HG03060 (cell line): ENCODE measurements around the gene RYR2.

Experiments used
- ATAC-seq: cut with Tn5 transposase; IDR thresholded peaks from one replicate; pipeline ENCODE4 v1.9.1; 2021; ENCODE audit warnings: low read depth, moderate number of reproducible peaks; ENCODE audit not compliant: unreplicated experiment

Gene RYR2

DNA sequence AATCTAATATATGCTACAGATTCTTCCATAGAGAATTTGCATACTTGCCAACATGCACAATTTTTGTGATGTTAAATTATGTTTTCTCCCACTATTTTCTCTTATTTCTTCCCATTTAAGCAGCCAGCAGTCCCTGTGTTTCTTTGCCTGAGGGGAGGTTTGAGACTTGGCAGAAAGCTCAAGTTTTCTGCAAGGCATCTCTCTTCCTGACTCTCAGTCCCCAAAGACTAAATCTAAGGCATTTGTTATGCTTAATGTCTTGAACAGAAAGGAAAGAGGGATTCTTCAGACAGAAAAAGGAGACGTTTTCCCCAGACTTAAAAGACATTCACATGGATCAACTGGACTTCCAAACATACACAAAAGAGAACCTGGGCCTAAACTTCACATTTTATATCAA, 354.4 kb downstream of the RYR2 start:
- ATAC-seq: no peak

DNA sequence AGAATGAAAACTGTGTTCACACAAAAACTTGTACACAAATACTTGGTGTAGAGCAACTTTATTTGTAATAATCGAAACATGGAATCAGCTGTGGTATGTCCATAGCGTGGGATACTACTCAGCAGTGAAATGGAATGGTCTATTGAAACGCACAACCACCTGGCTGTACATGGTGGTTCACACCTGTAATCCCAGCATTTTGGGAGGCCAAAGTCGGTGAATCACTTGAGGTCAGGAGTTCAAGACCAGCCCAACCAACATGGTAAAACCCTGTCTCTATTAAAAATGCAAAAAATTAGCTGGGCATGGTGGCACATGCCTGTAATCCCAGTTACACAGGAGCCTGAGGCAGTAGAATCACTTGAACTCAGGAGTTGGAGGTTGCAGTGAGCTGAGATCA, 356.8 kb downstream of the RYR2 start:
- ATAC-seq: no peak

DNA sequence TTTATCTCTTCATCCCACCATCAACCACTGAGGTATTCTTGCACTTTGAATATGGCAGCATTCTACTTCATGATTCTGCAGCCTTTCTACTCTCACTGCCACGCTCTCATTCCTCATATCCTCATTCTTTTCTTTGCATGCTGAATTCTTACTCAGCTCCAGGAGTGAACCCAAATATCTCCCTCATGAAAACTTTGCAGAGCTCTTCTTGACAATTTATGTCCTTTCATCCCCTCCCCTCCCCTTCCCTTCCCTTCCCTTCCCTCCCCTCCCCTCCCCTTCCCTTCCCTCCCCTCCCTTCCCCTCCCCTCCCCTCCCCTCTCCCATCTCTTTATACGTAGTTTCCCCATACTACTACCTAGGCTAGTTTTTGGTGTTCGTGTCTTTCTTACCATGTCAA, 363.9 kb downstream of the RYR2 start:
- ATAC-seq: no peak

DNA sequence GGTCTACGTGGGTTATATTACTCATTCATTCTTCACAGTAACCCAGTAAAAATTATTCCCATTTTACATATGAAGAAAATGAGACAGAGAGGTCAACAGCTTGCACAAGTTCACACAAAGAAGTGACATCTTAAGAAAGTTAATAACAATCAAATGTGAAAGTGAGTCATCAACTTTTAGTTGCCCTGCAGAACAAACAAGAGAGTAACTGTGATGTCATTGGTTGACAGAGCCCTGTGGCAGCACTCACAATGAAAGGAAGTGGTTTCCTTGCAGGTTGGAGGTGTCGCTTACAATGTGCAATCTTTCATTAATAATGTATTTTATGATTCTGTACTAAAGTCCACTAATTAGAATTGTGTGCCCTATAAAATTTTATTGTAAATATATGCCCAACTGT, 369.6 kb downstream of the RYR2 start:
- peak; percentile 68 for ATAC-seq

DNA sequence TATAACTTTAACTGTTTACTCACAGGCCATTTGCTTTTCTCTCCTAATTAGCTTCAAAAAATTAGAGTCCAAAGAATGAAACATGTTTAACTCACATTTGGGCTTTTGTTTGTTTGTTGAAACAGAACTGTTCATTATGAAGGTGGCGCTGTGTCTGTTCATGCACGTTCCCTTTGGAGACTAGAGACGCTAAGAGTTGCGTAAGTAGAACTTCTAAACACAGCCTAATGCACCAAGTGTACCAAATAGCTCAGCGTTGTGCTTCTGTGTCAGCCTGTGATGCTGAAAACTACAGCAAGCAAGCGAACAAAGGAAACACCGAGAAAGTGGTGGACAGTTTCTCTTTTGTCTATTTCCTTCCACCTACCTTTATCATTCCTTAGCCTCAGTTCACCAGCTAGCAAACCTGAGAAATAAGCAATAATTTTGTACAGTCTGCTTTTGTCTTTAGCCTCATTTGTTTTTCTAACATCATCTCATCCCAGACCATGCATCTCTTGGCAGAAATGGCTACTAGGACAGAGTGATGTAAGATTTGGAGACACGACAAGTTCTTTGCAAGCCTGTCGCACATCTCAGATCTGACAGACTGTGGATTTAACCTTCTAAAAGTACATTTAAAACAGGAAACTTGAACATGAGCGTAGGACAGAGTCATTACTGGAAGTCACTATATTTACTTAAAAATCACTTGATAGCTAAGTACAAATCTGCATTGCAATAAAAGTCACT, 375.1 kb downstream of the RYR2 start:
- no peak for ATAC-seq

DNA sequence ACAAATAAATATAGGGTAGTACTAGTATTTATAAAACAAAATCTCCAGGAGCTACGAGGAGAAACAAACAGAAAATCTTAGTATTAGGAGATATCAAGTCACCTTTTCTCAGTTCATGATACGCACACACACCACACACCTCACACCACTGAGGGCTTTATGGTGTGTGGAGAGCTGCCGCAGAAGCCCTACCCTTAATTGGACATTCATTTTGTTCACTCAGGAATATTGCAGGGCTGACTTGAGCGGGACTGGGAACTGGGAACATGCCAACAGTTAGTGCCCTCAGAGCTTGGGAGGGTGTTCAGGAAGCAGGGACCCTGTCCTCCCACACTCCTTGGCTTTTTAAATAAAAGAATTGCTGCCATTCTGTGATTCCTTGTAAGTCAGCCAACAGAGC, 386.8 kb downstream of the RYR2 start:
- no peak for ATAC-seq

DNA sequence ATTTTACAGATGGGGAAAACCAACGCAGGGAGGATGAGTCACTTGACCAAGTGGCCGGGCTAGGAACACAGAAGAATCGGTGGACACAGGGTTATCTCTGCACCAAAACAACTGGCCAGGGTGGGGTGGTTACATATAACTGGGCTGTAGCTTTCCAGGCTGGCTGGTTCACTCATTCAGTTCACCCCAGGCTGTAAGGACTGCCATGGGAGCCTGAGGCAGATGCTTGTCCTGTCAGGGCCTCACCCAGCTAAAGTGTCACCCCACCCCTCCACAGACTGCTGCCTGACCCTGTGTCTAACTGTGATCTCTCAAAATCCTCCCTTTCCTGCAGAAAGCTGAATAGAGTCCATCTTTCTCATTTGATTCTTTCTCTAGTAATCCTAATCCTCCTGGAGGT, 387.3 kb downstream of the RYR2 start:
- no peak for ATAC-seq

DNA sequence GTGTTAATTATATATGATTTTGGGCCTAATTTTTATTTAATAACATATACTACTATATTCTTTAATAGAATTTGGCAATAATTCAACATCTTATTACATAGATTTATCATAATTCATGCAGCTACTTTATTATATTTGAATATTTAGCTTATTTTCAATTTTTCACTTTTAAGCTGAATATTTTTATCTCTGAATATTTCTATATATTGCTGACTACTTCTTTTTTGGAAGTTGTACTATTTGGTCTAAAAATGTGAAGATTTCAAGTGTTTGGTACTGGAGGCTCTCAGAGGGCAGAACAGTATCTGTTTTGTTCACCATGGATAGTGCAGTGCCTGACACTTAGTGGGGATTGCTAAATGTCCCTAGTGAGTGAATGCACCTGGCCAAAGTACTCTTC, 389.5 kb downstream of the RYR2 start:
- no peak for ATAC-seq

DNA sequence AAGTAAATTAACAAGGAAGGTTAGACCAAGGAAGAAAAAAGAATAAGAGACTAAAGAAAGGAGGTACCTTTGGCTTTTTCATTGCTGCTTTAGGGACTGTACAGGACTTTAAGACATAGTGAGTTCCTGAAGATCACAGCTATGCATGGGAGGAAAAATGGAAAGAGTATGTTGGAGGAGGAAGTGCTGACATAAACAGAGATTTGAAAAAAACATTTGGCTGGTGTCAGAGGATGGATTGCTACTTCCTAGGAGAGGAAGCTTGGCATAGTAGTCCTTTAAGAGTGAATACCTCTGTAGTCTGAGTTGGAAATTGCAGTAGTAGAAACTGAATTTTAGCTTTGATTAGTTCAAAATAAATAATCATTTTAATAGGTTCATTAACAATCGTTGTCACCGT, 398.4 kb downstream of the RYR2 start:
- no peak for ATAC-seq

DNA sequence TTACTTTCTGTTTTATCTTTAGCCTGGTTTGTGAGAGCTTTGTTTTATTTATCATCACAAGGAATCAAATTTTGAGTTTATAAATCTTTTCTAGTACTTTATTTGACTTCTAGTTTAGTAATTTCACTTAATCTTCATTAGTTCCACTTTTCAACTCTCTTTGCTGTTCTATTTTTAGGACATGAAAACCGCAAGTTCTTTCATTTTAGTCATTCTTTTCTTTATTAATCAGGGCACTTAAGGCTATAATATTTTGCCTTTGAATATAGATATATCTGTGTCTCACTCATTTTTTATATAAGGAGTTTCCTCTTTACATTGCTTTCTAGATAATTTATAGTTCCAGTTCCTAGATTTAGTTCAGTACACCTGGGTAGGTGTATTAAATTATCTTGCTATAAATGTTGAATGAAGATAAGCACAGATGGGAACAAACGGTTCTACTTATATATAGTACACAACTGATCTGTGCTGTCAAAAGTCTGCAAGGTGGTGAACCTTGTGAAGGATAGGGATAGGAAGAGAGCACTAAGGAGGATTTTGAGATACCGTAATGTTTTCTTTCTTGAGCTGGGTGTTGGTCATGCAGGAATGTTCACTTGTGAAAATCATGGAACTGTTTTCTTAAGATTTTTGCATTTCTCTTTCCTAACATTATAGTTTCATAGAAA, 402.3 kb downstream of the RYR2 start:
- ATAC-seq: no peak

DNA sequence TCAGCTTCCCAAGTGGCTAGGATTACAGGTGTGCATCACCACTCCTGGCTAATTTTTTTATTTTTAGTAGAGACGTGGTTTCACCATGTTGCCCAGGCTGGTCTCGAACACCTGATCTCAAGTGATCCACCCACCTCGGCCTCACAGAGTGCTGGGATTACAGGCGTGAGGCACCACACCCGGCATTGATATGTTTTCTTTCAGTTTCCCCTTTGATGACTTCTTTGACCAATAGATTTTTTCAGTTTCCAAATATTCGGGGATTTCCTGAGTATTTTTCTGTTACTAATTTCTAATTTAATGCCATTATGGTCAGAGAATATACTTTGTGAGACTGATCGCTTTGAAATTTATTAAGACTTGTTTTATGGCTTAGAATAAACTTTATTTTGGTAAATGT, 406.1 kb downstream of the RYR2 start:
- ATAC-seq: no peak

DNA sequence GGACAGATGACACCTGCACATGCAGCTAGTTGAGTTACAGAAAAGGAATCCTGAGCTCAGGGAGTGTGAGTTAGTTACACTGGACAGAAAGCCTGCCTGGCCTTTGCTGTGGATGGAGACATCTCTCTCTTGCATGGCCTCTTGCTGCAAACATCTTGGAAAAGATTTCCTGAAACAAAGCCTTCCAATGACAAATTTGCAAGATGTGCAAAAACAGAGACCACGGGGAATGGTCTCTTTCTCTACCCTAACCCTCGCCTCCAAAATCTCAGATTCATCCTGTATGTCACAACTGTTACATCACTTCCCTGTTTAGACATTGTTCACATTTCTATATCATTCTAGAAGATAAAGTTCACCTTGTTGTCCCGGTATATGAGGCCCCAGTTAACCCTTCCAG, 415.6 kb downstream of the RYR2 start:
- ATAC-seq: no peak

DNA sequence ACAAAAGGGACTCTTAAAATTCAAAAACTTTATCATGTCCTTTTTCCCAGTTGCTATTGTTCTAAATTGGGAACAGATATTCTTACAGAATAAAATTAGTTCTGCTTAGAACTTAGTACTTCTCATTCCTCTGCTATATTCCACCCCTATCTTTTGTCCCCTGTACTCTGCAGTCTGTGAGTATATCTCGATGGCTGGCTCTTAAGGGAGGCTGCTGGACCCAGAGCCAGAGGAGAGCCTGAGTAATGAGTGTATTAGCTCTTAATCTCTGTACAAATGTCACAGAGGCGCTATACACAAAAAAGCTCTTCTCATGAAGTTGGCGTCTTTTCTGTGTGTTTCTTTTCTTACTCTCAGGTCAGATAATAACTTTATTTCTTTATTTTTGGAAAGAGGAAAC, 425.3 kb downstream of the RYR2 start:
- ATAC-seq: no peak

DNA sequence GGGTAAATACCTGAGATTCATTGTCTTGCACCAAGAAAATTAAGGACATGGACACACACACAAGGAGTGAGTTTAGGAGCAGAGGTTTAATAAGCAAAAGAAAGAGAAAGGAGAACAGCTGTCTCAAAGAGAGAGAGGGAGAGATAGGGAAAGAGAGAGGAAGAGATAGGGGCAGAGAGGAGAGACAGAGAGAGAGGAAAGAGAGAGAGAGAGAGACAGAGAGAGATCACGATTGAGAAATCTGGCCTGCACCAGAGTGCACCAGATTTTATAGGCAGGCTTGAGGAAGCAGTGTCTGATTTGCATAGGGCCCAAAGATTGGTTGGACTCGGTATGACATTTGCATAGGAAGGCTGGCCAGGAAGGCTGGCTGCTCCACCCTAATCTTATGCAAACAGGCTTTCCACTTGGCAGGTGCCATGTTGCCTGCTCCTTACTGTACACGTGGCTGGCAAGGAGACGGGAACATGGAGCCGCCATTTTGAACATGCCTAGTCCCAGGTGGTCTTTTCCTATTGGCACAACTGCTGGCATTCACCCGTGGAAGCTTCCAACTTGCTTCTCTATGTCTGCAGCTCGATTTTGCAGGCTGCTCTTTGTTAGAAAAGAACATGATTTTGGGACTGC, 428.8 kb downstream of the RYR2 start:
- no peak for ATAC-seq

DNA sequence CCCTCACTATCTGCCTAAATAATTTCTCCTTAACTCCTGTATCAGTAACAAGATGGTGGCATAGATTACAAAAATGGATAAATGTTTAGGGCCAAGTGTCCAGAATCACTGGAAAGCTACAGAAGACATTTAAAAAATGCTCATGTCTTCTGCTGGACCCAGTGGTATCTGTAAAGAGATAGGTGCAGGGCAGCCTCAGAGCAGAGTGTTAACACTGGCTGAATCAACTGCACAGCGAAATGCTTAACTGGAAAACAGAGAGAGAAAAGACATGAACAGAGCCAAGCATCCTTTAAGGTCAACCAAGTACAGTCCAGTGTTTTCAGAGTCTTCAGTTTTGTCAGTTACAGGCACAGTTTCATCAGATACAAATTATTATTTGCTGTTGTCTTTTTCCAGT, 429.4 kb downstream of the RYR2 start:
- no peak for ATAC-seq

DNA sequence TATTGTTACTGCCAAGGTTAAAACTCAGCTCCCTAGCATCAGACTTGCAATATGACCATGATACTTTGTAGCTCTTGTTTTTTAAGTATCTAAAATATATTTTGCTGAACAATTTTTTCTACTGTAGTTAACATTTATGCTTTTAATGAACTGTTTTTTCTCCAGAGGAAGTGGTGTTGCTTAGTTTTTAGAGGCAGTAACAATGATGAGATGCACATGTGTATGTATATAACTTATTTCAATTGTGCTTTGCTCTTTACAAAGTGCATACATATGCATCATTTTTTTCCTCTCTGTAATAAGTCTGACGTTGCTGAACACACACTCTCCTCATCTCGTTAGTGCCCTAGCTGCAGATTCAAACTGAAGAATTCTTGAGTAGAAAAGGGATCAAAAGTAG, 430.0 kb downstream of the RYR2 start:
- ATAC-seq: no peak

DNA sequence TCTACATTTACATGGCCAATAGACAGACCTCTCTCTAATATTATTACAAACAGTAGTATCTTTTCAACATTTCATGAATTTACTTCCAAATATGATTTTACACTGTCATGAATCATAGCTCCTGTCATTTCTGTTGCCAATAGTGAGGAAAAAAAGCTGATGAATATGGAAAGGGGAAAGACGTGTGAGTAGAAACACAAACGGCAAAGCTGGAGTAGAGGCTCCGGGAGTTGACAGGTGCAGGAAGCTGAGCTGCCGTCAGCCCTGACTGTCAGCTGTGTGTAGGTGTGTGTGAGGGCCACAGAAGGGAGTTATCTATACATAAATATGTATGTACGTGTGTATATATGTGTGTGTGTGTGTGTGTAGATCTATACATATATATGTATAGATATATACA, 431.9 kb downstream of the RYR2 start:
- no peak for ATAC-seq

DNA sequence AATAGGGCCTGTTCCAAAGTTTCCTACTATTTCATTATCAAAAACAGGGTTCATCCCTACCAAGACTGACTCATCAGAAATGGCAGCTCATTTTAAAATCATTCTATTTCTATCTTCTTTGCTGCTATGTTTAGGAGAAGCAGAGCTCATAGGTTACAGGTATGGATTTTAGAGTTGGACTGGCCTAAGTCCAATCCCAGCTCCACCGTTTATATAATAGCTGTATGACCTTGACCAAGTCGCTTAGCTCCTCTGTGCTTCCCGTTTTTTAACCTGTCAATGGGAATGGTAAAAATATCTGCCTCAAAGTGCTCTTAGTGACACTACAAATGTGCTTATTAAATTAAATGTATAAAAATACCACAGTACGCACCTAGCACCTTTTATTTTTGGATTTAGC, 436.1 kb downstream of the RYR2 start:
- no peak for ATAC-seq

DNA sequence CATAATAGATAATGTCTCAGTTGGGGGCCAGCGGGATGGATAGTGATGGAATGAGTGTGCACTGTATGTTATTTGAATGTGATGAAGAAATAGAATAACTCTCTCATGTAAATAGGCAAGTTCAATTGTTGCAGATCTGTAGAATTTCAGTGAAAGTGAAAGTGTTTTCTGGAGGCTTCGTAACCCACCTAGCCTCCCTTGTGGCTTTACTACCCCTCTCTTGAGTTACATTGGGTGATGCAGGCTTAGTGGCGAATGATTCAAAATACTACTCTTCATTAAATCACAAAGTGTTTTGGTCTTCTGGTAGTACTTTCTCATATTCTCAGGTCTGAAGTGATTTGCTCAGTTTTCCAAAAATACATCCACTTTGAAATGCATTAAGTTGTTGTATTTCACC, 436.9 kb downstream of the RYR2 start:
- no peak for ATAC-seq

DNA sequence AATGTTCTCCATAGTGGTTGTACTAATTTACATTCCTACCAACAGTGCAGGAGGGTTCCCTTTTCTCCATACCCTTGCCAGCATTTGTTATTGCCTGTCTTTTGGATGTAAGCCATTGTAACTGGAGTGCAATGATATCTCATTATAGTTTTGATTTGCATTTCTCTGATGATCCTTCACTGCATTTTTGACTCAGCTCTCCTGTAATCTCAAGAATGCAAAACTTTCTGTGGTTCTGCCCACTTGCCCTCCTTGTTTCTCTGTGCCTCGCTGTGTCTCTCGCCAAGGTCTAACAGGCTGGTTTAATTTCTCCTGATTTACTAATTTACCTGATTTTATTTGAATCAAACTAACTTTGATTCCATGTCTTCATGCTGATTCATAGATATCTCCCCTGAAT, 440.8 kb downstream of the RYR2 start:
- no peak for ATAC-seq

DNA sequence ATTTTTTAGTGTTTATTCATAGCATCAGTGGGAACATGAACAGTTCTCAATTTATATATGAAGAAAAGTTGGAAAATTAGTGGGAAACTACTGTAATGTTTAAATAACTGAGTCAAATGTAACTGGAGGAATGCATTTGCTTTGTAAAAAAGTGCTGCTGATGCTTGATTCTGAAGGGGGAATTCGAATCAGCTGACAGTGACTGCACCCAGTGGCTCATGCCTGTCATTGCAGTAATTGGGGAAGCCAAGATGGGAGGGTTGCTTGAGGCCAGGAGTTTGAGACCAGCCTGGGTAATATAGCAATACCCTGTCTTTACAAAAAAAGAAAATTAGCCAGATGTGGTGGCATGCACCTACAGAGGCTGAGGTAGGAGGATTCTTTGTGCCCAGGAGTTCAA, 450.4 kb downstream of the RYR2 start:
- no peak for ATAC-seq

DNA sequence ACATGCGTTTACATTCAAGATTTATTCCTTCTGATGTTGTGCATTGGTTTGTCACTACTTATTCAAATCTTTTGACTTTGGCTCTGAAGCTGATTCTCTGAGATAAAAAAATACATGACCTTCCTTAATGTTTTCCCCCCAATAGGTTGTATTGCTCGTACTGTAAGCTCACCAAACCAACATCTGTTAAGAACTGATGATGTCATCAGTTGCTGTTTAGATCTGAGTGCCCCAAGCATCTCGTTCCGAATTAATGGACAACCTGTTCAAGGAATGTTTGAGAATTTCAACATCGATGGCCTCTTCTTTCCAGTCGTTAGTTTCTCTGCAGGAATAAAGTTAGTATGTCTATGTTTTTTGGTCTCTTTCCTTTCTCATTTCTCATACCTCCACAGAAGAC, 458.6 kb downstream of the RYR2 start:
- no peak for ATAC-seq
